ENCODE data around the gene KIAA0825.

DNA sequence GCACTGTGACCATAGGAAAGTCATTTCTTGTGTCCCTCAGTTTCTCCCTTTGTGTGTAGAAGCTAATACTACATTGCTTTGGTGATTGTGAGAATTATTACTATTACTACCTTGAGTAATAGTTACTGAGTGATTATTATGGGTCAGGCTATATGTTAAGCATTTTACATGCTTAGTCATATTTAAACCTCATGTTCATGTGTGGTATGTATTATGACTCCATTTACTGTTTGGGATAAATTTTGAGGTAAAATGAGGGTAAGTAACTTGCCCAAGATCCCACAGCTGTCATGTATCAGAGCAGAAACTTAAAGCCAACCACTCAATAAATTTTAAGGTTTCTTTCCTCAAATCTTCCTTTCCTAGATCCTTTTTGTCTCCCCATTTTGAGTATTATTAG lies 28.4 kb upstream of the KIAA0825 start:
- no peak for TF ChIP-seq EZH2 (IDR thresholded peaks at IDR 0.05; ENCODE audit: insufficient read depth, poor library complexity, severe bottlenecking)
- TF ChIP-seq EZH2phosphoT487 (IDR thresholded peaks at IDR 0.05; ENCODE audit: insufficient read depth, low read depth): no peak
